Activated CD4-positive, alpha-beta memory T cell treated with anti-CD3 and anti-CD28 coated beads, Interleukin-2, amount 10 ng/mL, durations not matched to agents 7 days and 5 days (primary cell): Measurements from ENCODE around the gene ABHD8. TPM values are rescaled to one million over a fixed set of nuclear protein-coding genes. Genes with fewer than 3 reads are reported as not detected.
"Not testable (repeated sequence)": the region's sequence is repeated elsewhere in the genome, so short reads cannot be mapped to it uniquely, and the experiment has no call there.

ENCODE experiments used
- CTCF ChIA-PET: fragments of 350-600 bp; sonication (Branson Sonifier 250); formaldehyde crosslinking; loops from one replicate; lab custom pipeline; 2021; ENCODE audit warnings: antibody characterized with exemption, inconsistent platforms; lab: Charles Lee
- POLR2A ChIA-PET: fragments of 350-600 bp; sonication (Branson Sonifier 250); formaldehyde crosslinking; loops from one replicate; lab custom pipeline; 2021; ENCODE audit warnings: antibody characterized with exemption; lab: Charles Lee
- DNase-seq: peaks from one replicate; pipeline ENCODE4 v3.0.0-alpha.2; 2020
- H3K27ac Mint-ChIP-seq: one replicate; pipeline ENCODE4 v1.8.0; 2021; ENCODE audit warnings: mild to moderate bottlenecking, mixed read lengths
- H3K27me3 Mint-ChIP-seq: one replicate; pipeline ENCODE4 v1.8.0; 2021; ENCODE audit warnings: mixed read lengths
- H3K36me3 Mint-ChIP-seq: one replicate; pipeline ENCODE4 v1.8.0; 2021; ENCODE audit warnings: low read depth, mixed read lengths
- H3K4me1 Mint-ChIP-seq: one replicate; pipeline ENCODE4 v1.8.0; 2021; ENCODE audit warnings: mixed read lengths
- H3K4me3 Mint-ChIP-seq: one replicate; pipeline ENCODE4 v1.8.0; 2021; ENCODE audit warnings: mild to moderate bottlenecking, mixed read lengths
- H3K9me3 Mint-ChIP-seq: one replicate; pipeline ENCODE4 v1.8.0; 2021; ENCODE audit warnings: mixed read lengths
- total RNA-seq, 2 experiments: library from RNA; stranded (reverse); gene quantifications; one replicate each; pipeline ENCODE4 v1.2.3, GENCODE V29; 2021

The ABHD8 gene
- total RNA-seq, 2 experiments from 2014 or later, result 10.6 to 12.2 TPM

DNA sequence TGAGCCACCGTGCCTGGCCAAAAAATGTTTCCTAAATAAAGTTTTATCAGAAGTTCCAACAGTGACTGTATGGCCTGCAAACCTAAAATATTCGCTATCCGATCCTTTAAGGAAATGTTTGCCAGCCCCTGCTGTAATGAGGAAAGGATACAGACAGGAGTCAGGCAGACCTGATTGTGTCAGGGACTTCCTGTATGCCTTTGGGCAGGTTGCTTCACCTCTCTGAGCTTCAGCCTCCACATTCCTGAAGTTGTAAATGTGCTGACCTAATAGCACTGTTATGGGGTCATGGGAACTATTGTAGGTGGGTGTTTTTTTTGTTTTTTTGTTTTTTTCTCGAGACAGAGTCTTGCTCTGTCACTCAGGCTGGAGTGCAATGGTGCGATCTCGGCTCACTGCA lies 6.2 kb downstream of the ABHD8 start:
- Mint-ChIP-seq H3K36me3 (peaks cover 7% of the 10 kb centered on the region), H3K9me3 (no peaks in the 10 kb centered on the region), H3K27me3 (no peaks in the 10 kb centered on the region), H3K4me1 (peaks cover 13% of the 10 kb centered on the region), H3K27ac (no peak overlapping the region), H3K4me3 (no peak overlapping the region)
- ChIA-PET CTCF (interaction anchor here (0.7 kb wide), 1 partner anchor 169 kb away, joined by 3 read pairs; no protein-coding TSS in a partner anchor), POLR2A (no interaction called here)
- DNase-seq, result no peak

DNA sequence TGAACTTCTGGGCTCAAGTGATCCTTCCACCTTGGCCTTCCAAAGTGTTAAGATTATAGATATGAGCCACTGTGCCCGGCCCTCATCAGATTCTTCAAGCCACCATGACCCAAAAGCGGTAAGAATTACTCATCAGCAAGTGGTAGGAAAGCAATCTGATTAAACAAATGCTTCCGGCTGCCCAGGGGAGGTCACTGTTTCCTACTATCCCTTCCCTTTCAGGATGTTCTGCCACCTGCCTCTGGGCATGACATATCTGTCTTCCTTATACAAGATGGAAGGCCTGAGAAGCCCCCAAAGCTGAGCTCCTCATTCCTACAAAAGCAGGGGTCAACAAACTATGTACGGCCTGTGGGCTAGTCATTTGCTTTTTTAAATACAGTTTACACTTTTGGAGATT lies 7.0 kb downstream of the ABHD8 start:
- no peak overlapping the region for H3K4me3 Mint-ChIP-seq
- CTCF ChIA-PET, result interaction anchor here (0.6 kb wide), 2 partner anchors 9 to 16 kb away, joined by 4 to 5 read pairs; no protein-coding TSS in a partner anchor
- no peaks in the 10 kb centered on the region for H3K27me3 Mint-ChIP-seq
- no peaks in the 10 kb centered on the region for H3K9me3 Mint-ChIP-seq
- POLR2A ChIA-PET, result no interaction called here
- peaks cover 15% of the 10 kb centered on the region for H3K4me1 Mint-ChIP-seq
- no peak for DNase-seq
- no peak overlapping the region for H3K27ac Mint-ChIP-seq
- peaks cover 7% of the 10 kb centered on the region for H3K36me3 Mint-ChIP-seq

DNA sequence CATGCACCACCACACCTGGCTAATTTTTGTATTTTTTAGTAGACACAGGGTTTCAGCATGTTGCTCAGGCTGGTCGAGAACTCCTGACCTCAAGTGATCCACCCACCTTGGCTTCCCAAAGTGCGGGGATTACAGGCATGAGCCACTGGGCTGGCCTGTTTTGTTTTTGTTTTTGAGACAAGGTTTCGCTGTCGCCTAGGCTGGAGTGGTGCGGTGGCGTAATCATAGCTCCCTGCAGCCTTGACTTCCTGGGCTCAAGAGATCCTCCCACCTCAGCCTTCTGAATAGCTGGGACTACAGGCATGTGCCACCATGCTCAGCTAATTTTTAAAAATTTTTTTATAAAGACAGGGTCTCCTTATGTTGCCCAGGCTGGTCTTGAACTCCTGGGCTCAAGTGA lies 7.7 kb downstream of the ABHD8 start:
- H3K27me3 Mint-ChIP-seq, H3K36me3 Mint-ChIP-seq, DNase-seq, H3K27ac Mint-ChIP-seq, H3K4me3 Mint-ChIP-seq, H3K9me3 Mint-ChIP-seq, POLR2A ChIA-PET: not testable (repeated sequence)
- CTCF ChIA-PET, result interaction anchor here (0.6 kb wide), 2 partner anchors 10 to 15 kb away, joined by 4 to 5 read pairs; no protein-coding TSS in a partner anchor
- H3K4me1 Mint-ChIP-seq, result peaks cover 15% of the 10 kb centered on the region

DNA sequence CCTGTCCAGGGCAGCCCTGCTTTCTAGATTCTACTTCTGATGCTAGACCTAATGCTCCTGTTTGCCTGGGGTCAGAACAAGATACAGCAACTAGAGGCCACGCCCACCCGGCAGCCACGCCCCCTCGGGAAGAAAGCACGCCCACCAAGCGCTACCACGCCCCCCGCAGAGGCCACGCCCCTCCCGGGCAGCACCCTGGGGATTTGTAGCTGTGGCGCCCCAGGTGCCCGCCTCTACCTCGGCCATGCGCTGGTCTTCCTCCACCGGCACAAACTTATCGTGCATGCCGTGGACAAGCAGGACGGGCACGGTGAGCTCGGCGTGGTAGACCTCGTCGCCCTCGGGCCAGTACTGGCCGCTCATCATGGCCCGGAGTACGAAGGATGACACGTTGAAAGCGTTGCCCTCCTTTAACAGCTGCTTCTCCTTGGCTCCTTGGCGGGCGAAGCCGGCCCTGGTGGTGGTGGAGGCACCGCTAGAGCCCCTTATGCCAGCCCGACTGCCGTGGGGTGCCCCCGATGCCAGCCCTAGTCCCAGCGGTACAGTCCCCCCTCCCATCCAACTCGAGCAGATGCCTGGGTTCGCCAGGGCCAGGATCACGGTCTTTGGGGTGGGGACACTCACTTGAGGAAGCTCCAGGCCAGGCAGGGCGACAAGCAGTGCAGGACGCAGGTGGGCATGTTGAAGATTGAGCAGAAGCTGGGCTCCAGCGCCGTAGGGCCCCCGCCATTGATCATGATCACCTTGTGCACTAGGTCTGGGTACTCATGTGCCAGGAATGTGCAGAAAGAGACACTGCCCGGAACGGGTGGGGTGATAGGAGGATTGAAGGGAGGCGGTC lies 9.0 kb downstream of the ABHD8 start:
- H3K27ac Mint-ChIP-seq, result no peak overlapping the region
- H3K4me1 Mint-ChIP-seq, result peaks cover 15% of the 10 kb centered on the region
- no peak overlapping the region for H3K4me3 Mint-ChIP-seq
- ChIA-PET POLR2A (interaction anchor here (1.1 to 2.9 kb wide), 2 partner anchors 10 to 215 kb away, joined by 3 to 13 read pairs; partner anchors contain the start of gene ABHD8), CTCF (interaction anchor here (1.1 kb wide), 1 partner anchor 92 kb away, joined by 5 read pairs; no protein-coding TSS in a partner anchor)
- peaks cover 7% of the 10 kb centered on the region for H3K36me3 Mint-ChIP-seq
- H3K9me3 Mint-ChIP-seq, result no peaks in the 10 kb centered on the region
- peaks cover 3% of the 10 kb centered on the region for H3K27me3 Mint-ChIP-seq
- peak; percentile 66 for DNase-seq

DNA sequence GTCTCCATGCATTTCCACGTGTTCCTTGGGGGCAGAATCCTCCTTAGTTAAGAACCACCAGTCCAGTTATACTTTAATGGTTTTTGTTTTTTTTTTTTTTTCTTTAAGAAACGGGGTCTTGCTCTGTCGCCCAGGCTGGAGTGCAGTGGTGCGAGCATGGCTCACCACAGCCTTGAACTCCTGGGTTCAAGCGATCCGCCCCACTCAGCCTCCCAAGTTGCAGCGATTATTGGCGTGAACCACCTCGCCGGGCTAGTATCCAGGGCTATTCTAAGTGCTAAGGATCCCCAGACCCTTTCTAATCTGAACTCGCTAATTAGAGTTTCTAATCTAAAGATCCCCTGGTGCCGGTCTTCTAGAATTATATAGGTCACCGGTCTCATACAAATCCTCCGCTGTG lies 9.6 kb downstream of the ABHD8 start:
- peaks cover 15% of the 10 kb centered on the region for H3K4me1 Mint-ChIP-seq
- peaks cover 7% of the 10 kb centered on the region for H3K36me3 Mint-ChIP-seq
- DNase-seq, result no peak
- H3K9me3 Mint-ChIP-seq, result no peaks in the 10 kb centered on the region
- H3K27me3 Mint-ChIP-seq, result peaks cover 3% of the 10 kb centered on the region
- H3K27ac Mint-ChIP-seq, result no peak overlapping the region
- POLR2A ChIA-PET, result interaction anchor here (2.0 to 2.9 kb wide), 2 partner anchors 10 to 13 kb away, joined by 5 to 13 read pairs; partner anchors contain the start of gene ABHD8
- CTCF ChIA-PET, result interaction anchor here (0.8 to 1.8 kb wide), 12 partner anchors 10 to 126 kb away, joined by 3 to 11 read pairs (median 6); partner anchors contain the start of genes ABHD8, ANO8, BABAM1 and MRPL34
- H3K4me3 Mint-ChIP-seq, result no peak overlapping the region

DNA sequence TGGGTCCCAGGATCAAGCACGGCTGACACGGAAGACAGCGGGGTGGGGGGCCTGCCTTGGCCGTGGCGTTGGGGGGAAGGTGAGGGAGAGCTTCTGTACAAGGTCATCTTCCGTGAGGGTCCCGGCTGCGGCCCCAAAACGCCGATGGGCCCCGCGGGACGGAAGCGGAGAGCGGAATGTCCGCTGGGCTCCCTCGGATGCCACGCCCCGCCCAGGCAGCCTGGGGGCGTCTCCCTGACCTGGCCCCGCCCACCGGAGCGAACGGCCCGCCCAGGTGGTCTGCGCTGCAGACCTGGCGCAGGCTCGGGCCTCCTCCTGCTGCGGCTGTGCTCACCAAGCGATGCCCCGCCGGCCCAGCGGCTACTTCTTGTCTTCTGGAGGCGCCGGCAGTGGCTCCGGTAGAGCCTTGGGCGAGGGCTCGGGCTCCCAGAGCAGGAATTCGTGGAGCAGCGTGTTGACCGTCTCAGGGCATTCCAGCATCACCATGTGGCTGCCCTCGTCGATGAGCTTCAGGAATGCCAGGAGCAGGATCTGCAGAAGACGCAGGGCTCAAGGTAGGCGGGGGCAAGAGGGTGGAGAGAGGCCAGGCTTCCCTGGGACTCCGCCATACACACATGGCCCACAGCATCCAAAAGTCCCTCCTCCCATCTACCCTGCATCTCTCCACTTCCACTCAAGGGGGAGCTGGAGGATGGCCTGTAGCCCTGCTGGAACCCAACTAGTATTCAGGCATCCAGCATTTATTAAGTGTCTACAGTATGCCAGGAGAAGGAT lies 10.7 kb downstream of the ABHD8 start:
- Mint-ChIP-seq H3K9me3 (no peaks in the 10 kb centered on the region), H3K4me1 (peaks cover 15% of the 10 kb centered on the region), H3K4me3 (peak overlapping the region; percentile 83), H3K27ac (peak overlapping the region; percentile 40), H3K27me3 (peaks cover 3% of the 10 kb centered on the region), H3K36me3 (peaks cover 2% of the 10 kb centered on the region)
- POLR2A ChIA-PET, result interaction anchor here (0.8 to 2.9 kb wide), 8 partner anchors 11 to 96 kb away, joined by 3 to 13 read pairs (median 4); partner anchors contain the start of genes ABHD8, ANKLE1 and DDA1
- CTCF ChIA-PET, result interaction anchor here (0.6 to 2.6 kb wide), 22 partner anchors 9 to 127 kb away, joined by 3 to 15 read pairs (median 4); partner anchors contain the start of genes ABHD8, ANKLE1, ANO8 and BABAM1
- peak; percentile 82 for DNase-seq

DNA sequence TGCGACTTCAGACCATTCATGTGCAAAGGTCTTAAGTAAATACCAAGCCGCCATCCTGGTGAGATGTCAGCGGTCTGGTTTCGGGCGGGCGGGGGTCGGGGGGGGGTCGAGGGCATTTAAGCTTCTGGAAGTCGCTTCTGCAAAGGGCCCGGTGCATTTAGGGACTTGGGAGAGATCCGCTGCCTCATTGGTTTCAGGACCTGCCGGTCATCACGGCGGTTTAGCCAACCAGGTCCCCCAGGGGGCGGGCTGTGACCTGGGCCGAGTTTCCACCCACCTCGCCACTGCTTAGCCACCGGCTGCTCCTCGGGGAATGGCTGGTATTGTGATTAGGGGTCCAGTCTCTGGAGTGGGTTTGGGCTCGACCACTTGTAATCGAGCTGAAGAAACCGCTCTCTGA lies 13.7 kb downstream of the ABHD8 start:
- peaks cover 2% of the 10 kb centered on the region for H3K36me3 Mint-ChIP-seq
- POLR2A ChIA-PET, result interaction anchor here (1.2 to 2.9 kb wide), 2 partner anchors 9 to 22 kb away, joined by 3 to 8 read pairs; partner anchors contain the start of genes ANKLE1 and BABAM1
- H3K27me3 Mint-ChIP-seq, result peaks cover 3% of the 10 kb centered on the region
- H3K9me3 Mint-ChIP-seq, result no peaks in the 10 kb centered on the region
- CTCF ChIA-PET, result interaction anchor here (2.2 kb wide), 1 partner anchor 16 kb away, joined by 5 read pairs; the partner anchor contains the start of gene MRPL34
- DNase-seq, result peak; percentile 55
- peaks cover 12% of the 10 kb centered on the region for H3K4me1 Mint-ChIP-seq
- H3K4me3 Mint-ChIP-seq, result no peak overlapping the region
- H3K27ac Mint-ChIP-seq, result no peak overlapping the region

DNA sequence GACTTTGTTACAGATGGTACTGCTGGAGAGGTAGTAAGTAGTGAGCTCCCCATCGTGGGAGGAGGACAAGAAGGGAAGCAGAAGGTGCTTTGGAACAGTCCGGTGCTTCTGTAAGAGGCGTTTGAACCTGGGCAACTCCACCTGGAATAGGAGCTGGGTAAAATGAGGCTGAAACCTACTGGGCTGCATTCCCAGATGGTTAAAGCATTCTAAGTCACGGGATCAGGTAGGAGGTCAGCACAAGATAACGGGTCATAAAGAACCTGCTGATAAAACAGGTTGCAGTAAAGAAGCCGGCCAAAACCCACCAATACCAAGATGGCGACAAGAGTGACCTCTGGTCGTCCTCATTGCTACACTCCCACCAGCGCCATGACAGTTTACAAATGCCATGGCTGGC lies 16.5 kb downstream of the ABHD8 start:
- no peak overlapping the region for H3K27ac Mint-ChIP-seq
- H3K9me3 Mint-ChIP-seq, result no peaks in the 10 kb centered on the region
- H3K27me3 Mint-ChIP-seq, result peaks cover 3% of the 10 kb centered on the region
- H3K4me1 Mint-ChIP-seq, result peaks cover 9% of the 10 kb centered on the region
- peaks cover 10% of the 10 kb centered on the region for H3K36me3 Mint-ChIP-seq
- DNase-seq, result no peak
- H3K4me3 Mint-ChIP-seq, result no peak overlapping the region
- ChIA-PET CTCF (no interaction called here), POLR2A (no interaction called here)

DNA sequence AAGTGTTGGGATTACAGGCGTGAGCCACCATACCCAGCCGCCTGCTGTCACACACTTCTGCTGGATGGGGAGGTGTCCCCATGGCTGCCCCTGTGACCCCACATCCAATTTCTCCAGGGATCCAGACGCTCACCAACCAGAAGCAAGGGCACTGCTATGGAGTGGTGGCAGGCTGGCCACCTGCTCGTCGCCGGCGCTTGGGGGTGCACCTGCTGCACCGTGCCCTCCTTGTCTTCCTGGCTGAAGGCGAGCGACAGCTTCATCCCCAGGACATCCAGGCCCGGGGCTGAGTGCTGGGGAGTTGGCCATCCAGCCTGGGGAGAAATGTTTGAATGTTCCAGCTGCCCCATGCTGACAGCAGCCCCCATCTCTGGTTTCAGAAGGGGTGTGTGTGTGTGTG lies 17.0 kb downstream of the ABHD8 start:
- DNase-seq, result no peak
- no peaks in the 10 kb centered on the region for H3K9me3 Mint-ChIP-seq
- ChIA-PET CTCF (no interaction called here), POLR2A (no interaction called here)
- no peak overlapping the region for H3K4me3 Mint-ChIP-seq
- peaks cover 3% of the 10 kb centered on the region for H3K27me3 Mint-ChIP-seq
- peaks cover 10% of the 10 kb centered on the region for H3K4me1 Mint-ChIP-seq
- H3K27ac Mint-ChIP-seq, result no peak overlapping the region
- H3K36me3 Mint-ChIP-seq, result peaks cover 10% of the 10 kb centered on the region

DNA sequence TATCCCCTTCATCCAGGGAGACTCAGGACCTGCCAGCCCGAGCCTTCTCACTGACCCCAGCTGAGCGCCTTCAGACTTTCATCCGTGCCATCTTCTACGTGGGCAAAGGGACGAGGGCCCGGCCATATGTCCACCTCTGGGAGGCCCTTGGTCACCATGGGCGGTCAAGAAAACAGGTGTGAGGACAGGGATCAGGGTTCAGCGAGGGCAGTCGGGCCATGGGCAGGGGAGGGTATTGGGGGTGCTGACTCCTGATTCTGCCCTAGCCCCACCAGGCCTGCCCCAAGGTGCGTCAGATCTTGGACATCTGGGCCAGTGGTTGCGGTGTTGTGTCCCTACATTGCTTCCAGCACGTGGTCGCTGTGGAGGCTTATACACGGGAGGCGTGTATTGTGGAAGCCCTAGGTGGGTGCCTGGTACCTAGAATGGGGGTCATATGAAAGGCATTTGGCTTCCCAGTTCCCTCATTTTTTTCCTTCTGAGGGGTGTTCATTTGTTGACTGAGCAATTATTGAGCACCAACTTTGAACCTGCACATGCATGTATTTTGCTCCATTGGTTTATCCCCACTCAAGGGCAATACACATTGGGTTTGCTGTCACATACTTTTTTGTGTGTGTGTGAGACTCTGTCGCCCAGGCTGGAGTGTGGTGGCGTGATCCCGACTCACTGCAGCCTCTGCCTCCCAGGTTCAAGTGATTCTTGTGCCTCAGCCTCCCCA lies 17.6 kb downstream of the ABHD8 start:
- no peak for DNase-seq
- ChIA-PET CTCF (interaction anchor here (0.8 kb wide), 1 partner anchor 234 kb away, joined by 3 read pairs; no protein-coding TSS in a partner anchor), POLR2A (no interaction called here)
- Mint-ChIP-seq H3K4me3 (no peak overlapping the region), H3K36me3 (peaks cover 10% of the 10 kb centered on the region), H3K27me3 (peaks cover 3% of the 10 kb centered on the region), H3K4me1 (peaks cover 12% of the 10 kb centered on the region), H3K9me3 (no peaks in the 10 kb centered on the region), H3K27ac (no peak overlapping the region)

DNA sequence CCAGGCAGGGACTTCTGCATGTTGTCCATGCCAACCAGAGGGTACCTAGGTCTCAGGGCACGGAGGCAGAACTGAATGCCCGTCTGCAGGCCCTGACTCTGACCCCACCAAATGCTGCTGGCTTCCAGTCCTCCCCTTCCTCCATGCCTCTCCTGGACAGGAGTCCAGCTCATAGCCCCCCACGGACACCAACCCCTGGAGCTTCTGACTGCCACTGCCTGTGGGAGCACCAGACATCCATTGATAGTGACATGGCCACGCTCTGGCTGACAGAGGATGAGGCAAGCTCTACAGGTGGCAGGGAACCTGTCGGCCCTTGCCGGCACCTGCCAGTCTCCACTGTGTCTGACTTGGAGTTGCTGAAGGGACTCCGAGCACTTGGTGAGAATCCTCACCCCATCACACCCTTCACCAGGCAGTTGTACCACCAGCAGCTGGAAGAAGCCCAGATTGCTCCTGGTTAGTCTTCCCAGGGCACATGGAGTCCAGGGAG lies 19.7 kb downstream of the ABHD8 start:
- Mint-ChIP-seq H3K9me3 (no peaks in the 10 kb centered on the region), H3K4me1 (peaks cover 14% of the 10 kb centered on the region), H3K27ac (no peak overlapping the region), H3K36me3 (peaks cover 10% of the 10 kb centered on the region), H3K4me3 (peak overlapping the region; percentile 40), H3K27me3 (no peaks in the 10 kb centered on the region)
- DNase-seq, result no peak
- POLR2A ChIA-PET, result interaction anchor here (1.3 kb wide), 1 partner anchor 69 kb away, joined by 3 read pairs; the partner anchor contains the start of gene USE1
- CTCF ChIA-PET, result interaction anchor here (0.8 to 5.4 kb wide), 7 partner anchors 8 to 215 kb away, joined by 3 to 64 read pairs (median 7); partner anchors contain the start of genes BABAM1, DDA1 and USHBP1
